GM21381 (cell line): ENCODE results near the gene HNRNPCL4.
"Not testable (repeated sequence)": the region's sequence is repeated elsewhere in the genome, so short reads cannot be mapped to it uniquely, and the experiment has no call there.

Experiments used
- ATAC-seq: cut with Tn5 transposase; IDR thresholded peaks from one replicate; pipeline ENCODE4 v1.9.1; 2021; ENCODE audit warnings: mild to moderate bottlenecking, moderate library complexity; ENCODE audit not compliant: unreplicated experiment

The HNRNPCL4 gene

GRCh38 chr1:13165531-13165930, at the start of gene HNRNPCL4:
Gene HNRNPCL4, minus strand, starts transcription at chr1:13165631. Its CDS starts 164 bp downstream, at chr1:13165467.
- not testable (repeated sequence) for ATAC-seq

DNA sequence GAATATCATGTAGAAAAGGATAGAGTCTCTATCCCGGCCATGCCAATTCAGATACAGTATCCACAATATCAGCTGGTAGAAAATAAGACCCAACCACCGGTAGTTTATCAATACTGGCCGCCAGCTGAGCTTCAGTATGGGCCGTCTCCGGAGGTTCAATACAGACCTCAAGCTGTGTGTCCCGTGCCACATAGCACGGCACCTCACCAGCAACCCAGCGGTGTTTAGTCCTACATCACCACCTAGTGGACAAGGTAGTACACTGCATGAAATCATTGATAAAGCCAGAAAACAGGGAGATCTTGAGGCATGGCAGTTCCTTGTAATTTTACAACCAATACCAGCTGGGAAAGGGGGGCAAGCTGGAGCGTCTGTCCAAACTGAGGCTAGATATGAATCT, 43.3 kb upstream of the HNRNPCL4 start:
- not testable (repeated sequence) for ATAC-seq

GRCh38 chr1:13201309-13201708, 35.9 kb upstream of the HNRNPCL4 start, which contains the start of gene PRAMEF13:
Gene PRAMEF13, minus strand, starts transcription at chr1:13201409. Its CDS starts 1,820 bp downstream, at chr1:13199589.
- not testable (repeated sequence) for ATAC-seq

DNA sequence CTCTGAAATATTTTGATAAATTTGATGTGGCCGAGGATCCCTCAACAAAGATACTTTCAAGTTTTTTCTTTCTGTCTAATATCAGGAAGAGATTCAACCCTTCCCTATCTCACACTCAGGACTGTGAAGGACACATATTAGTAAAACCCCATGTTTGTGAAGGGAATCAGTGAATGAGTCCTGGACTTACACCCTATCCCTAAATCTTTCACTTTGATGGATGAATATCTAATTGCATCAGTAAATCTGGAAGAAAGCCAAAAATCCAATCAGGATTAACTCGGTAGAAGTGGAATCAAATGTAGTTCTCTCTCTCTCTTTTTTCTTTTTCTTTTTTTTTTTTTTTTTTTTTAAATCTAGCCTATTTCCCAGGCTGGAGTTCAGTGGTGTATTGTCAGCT, 6.1 kb upstream of the HNRNPCL4 start, which contains the start of gene PRAMEF9:
Gene PRAMEF9 (plus strand): TSS at position 301 of the 400 bp plus-strand sequence. CDS start 3,433 bp downstream, outside the sequence.
- not testable (repeated sequence) for ATAC-seq

DNA sequence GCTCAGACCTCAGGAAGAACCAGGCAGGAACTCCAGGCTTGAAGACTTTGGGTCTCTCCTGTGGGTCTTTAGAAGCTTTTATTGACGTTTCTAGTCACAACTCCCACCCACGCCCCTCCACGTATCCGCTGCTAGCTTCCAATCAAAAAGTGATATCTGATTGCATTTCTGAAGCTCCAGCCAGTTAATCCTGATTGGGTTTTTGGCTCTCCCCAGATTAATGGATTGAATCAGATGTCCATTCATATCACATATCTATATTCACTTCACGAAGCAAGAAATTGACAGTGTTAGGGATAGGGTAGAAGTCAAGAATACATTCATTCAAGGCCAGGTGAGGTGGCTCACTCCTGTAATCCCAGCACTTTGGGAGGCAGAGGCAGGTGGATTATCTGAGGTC, 9.5 kb downstream of the HNRNPCL4 start, which contains the start of gene PRAMEF26:
Gene PRAMEF26 (minus strand): TSS at position 101 of the 400 bp plus-strand sequence. CDS start 2,914 bp downstream, outside the sequence.
- ATAC-seq, result not testable (repeated sequence)

DNA sequence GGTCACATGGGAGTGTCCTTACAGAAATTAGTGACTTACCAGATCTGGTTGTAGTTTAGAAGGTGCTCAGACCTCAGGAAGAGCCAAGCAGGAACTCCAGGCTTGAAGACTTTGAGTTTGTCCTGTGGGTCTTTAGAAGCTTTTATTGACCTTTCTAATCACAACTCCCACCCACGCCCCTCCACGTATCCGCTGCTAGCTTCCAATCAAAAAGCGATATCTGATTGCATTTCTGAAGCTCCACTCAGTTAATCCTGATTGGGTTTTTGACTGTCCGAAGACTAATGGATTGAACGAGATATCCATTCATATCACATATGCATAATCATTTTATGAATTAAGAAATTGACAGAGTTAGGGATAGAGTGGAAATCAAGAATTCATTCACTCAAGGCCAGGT, 48.7 kb downstream of the HNRNPCL4 start, which contains the start of gene HNRNPCL2:
Gene HNRNPCL2 (minus strand): TSS at position 101 of the 400 bp plus-strand sequence. CDS start 454 bp downstream, outside the sequence.
- ATAC-seq, result not testable (repeated sequence)
